Measurements from ENCODE around the gene DVL2.

Gene DVL2

DNA sequence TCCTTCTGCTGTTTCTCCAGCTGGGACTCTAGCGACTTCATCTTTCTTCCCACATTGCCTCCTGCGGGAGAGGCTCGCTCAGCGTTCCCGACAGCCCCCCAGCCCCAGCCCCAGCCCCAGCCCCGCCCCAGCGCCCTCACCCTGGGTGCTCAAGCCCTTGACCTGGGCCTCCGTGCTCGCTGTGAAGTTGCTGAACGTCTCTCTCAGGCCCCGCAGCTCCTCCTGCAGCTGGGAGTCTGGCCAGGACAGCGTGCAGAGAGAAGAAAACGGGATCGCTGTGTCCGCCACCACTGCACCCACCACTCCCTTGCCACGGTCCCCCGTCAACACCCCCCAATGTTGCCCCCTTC lies 57.5 kb downstream of the DVL2 start:
- Mint-ChIP-seq H3K27ac (no peak overlapping the region), H3K4me3 (no peak overlapping the region), H3K36me3 (ENCODE audit: low read depth) (no peaks in the 10 kb centered on the region), H3K4me1 (ENCODE audit: low read depth) (peaks cover 14% of the 10 kb centered on the region), H3K27me3 (ENCODE audit: low read depth) (peaks cover 17% of the 10 kb centered on the region), H3K9me3 (no peaks in the 10 kb centered on the region)

DNA sequence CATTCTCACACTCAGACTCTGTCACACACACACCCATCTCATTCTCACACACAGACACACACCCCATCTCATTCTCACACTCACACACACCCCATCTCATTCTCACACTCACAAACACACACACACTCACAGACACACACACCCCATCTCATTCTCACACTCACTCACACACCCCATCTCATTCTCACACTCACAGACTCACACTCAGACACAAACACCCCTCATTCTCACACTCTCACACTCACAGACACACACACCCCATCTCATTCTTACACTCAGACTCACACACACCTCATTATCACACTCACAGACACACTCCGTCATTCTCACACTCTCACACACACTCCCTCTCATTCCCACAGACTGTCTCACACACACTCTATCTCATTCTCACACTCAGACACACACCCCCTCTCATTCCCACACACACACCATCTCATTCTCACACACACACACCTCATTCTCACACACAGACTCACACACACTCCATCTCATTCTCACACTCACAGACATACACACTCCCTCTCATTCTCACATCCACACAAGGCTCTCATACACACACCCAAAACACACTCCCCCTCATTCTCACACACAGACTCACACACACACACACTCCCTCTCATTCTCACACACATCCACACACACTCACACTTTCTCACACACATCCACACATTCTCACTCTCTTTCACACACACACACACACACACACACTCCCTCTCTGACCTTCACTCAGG lies 58.0 kb downstream of the DVL2 start:
- Mint-ChIP-seq H3K4me3 (no peak overlapping the region), H3K27me3 (ENCODE audit: low read depth) (peaks cover 17% of the 10 kb centered on the region), H3K27ac (no peak overlapping the region), H3K9me3 (no peaks in the 10 kb centered on the region), H3K4me1 (ENCODE audit: low read depth) (peaks cover 14% of the 10 kb centered on the region), H3K36me3 (ENCODE audit: low read depth) (no peaks in the 10 kb centered on the region)

Measured in T-helper 1 cell treated with Interleukin-12 subunit alpha and Interleukin-12 subunit beta and Interleukin-4 antibody, amounts not matched to agents 30 μg/mL and 1 μg/mL, for 36 hours (primary cell).